ENCODE measurements around the gene PRPF6.
A peak's percentile ranks its signal among the peaks of the same experiment; 100 is the strongest.

GRCh38 chr20:63980806-63981728 lies at the start of gene PRPF6:
- TF ChIP-seq CTCF (IDR thresholded peaks at IDR 0.05; ENCODE audit: low read depth, low read length, poor library complexity, severe bottlenecking), result peak; percentile 88
- TF ChIP-seq EZH2phosphoT487 (IDR thresholded peaks at IDR 0.05; ENCODE audit: borderline replicate concordance, low read length), result no peak
